ENCODE measurements around the gene JAKMIP2. TPM values are rescaled to one million over a fixed set of nuclear protein-coding genes. Genes with fewer than 3 reads are reported as not detected.

The JAKMIP2 gene
- polyA plus RNA-seq, 1 of the 3 experiments (the other 2 are of a cell fraction) = 2.1 TPM

GRCh38 chr5:147694772-147695171, 87.8 kb downstream of the JAKMIP2 start:
- H3K79me2 ChIP-seq (ENCODE audit: insufficient read depth) = no peaks in the 10 kb centered on the region
- no peak overlapping the region for H3K4me3 ChIP-seq (ENCODE audit: low read depth in 2 of 2, low read length in 1 of 2)
- 68% methylated on average over 2 of the region's 2 CpGs for whole genome bisulfite sequencing (ENCODE audit: low lambda C conversion rate)
- no peak overlapping the region for H3K4me2 ChIP-seq
- ChIA-PET POLR2A (interaction anchor here (1.0 kb wide), 1 partner anchor 87 kb away, joined by 3 read pairs; the partner anchor contains the start of gene JAKMIP2), CTCF (interaction anchor here (0.6 to 1.5 kb wide), 4 partner anchors 13 to 67 kb away, joined by 3 to 4 read pairs (median 4); no protein-coding TSS in a partner anchor)
- H4K20me1 ChIP-seq (ENCODE audit: insufficient read depth) = no peaks in the 10 kb centered on the region
- no peaks in the 10 kb centered on the region for H3F3A ChIP-seq (replicated peaks; ENCODE audit: insufficient read depth)
- H3K27me3 ChIP-seq (ENCODE audit: insufficient read depth) = no peaks in the 10 kb centered on the region
- TF ChIP-seq FOSL2 (IDR thresholded peaks at IDR 0.05; ENCODE audit: borderline replicate concordance, low read depth) (no peak), EP300 (IDR thresholded peaks at IDR 0.05; ENCODE audit: borderline replicate concordance in 1 of 2, low read depth in 1 of 2, low read length in 1 of 2) (no peak), GABPA (IDR thresholded peaks at IDR 0.05; ENCODE audit: low read depth) (no peak), MXI1 (IDR thresholded peaks at IDR 0.05; ENCODE audit: low read depth, low read length) (no peak), ZBTB33 (IDR thresholded peaks at IDR 0.05; ENCODE audit: borderline replicate concordance, low read depth) (no peak), GATA2 (CRISPR knock-in tag; IDR thresholded peaks at IDR 0.05) (no peak), USF1 (IDR thresholded peaks at IDR 0.05; ENCODE audit: borderline replicate concordance, low read depth) (no peak), FOXM1 (IDR thresholded peaks at IDR 0.05; ENCODE audit: low read depth) (no peak), SMC3 (IDR thresholded peaks at IDR 0.05; ENCODE audit: low read depth, low read length) (no peak), TEAD4 (IDR thresholded peaks at IDR 0.05; ENCODE audit: borderline replicate concordance, insufficient read depth) (no peak), USF2 (IDR thresholded peaks at IDR 0.05; ENCODE audit: borderline replicate concordance, low read depth, low read length) (no peak), JUND (IDR thresholded peaks at IDR 0.05) (no peak), ELF1 (IDR thresholded peaks at IDR 0.05) (no peak), EZH2phosphoT487 (IDR thresholded peaks at IDR 0.05; ENCODE audit: borderline replicate concordance, low read depth) (no peak)
- H3K9me3 ChIP-seq = no peaks in the 10 kb centered on the region
- H2AFZ ChIP-seq (ENCODE audit: low read depth) = no peak overlapping the region
- H3K36me3 ChIP-seq (replicated peaks in 1 of 2; ENCODE audit: control insufficient read depth in 1 of 2, insufficient read depth in 2 of 2, low read length in 1 of 2) = no peaks in the 10 kb centered on the region
- H3K27ac ChIP-seq (ENCODE audit: low read depth in 2 of 2, low read length in 1 of 2) = no peak overlapping the region
- peaks cover 0 to 8% of the 10 kb centered on the region in 2 experiments; a peak in 3 of 4 replicates for H3K4me1 ChIP-seq (ENCODE audit: control insufficient read depth in 1 of 2, insufficient read depth in 2 of 2, low read depth in 1 of 2, low read length in 1 of 2)
- DNase-seq = no peak
- H3K9me2 ChIP-seq = no peaks in the 10 kb centered on the region
- no peak overlapping the region for H3K9ac ChIP-seq

- H3K9ac ChIP-seq = no peak overlapping the region
- H2AFZ ChIP-seq (ENCODE audit: low read depth) = no peak overlapping the region
- no peaks in the 10 kb centered on the region for H3K27me3 ChIP-seq (ENCODE audit: insufficient read depth)
- no peak for DNase-seq
- H3K9me2 ChIP-seq = no peaks in the 10 kb centered on the region
- no peaks in the 10 kb centered on the region for H3K79me2 ChIP-seq (ENCODE audit: insufficient read depth)
- ChIA-PET POLR2A (no interaction called here), CTCF (interaction anchor here (0.9 to 2.2 kb wide), 5 partner anchors 9 to 129 kb away, joined by 3 to 8 read pairs (median 4); no protein-coding TSS in a partner anchor)
- H3K27ac ChIP-seq (ENCODE audit: low read depth in 2 of 2, low read length in 1 of 2) = no peak overlapping the region
- no peaks in the 10 kb centered on the region for H3K36me3 ChIP-seq (replicated peaks in 1 of 2; ENCODE audit: control insufficient read depth in 1 of 2, insufficient read depth in 2 of 2, low read length in 1 of 2)
- H4K20me1 ChIP-seq (ENCODE audit: insufficient read depth) = no peaks in the 10 kb centered on the region
- H3F3A ChIP-seq (replicated peaks; ENCODE audit: insufficient read depth) = no peaks in the 10 kb centered on the region
- H3K9me3 ChIP-seq = no peaks in the 10 kb centered on the region
- no peak overlapping the region for H3K4me3 ChIP-seq (ENCODE audit: low read depth in 2 of 2, low read length in 1 of 2)
- 74% methylated on average over 1 of the region's 1 CpG for WGBS (ENCODE audit: low lambda C conversion rate)
- H3K4me2 ChIP-seq = no peak overlapping the region
- peaks cover 10 to 12% of the 10 kb centered on the region in 2 experiments; a peak in 3 of 4 replicates for H3K4me1 ChIP-seq (ENCODE audit: control insufficient read depth in 1 of 2, insufficient read depth in 2 of 2, low read depth in 1 of 2, low read length in 1 of 2)
- TF ChIP-seq TAF1 (IDR thresholded peaks at IDR 0.05; ENCODE audit: borderline replicate concordance, low read depth, low read length) (no peak), MEF2A (IDR thresholded peaks at IDR 0.05; ENCODE audit: borderline replicate concordance, low read depth) (no peak), JUND (IDR thresholded peaks at IDR 0.05) (no peak), RCOR1 (IDR thresholded peaks at IDR 0.05; ENCODE audit: low read length) (no peak), MAX (IDR thresholded peaks at IDR 0.05; ENCODE audit: low read depth) (no peak), CTCF (IDR thresholded peaks at IDR 0.05) (no peak), POLR2AphosphoS5 (IDR thresholded peaks at IDR 0.05; ENCODE audit: low read depth, low read length) (no peak), PBX3 (IDR thresholded peaks at IDR 0.05) (no peak), TEAD4 (IDR thresholded peaks at IDR 0.05; ENCODE audit: borderline replicate concordance, insufficient read depth) (no peak), CHD2 (IDR thresholded peaks at IDR 0.05; ENCODE audit: low read length, partially characterized antibody) (no peak), NRF1 (IDR thresholded peaks at IDR 0.05; ENCODE audit: low read depth, low read length) (no peak)
These were observed 89.3 kb downstream of the JAKMIP2 start for GRCh38 chr5:147693233-147693632.
